ENCODE measurements around the gene MFSD2B.

- TF ChIP-seq CTCF (IDR thresholded peaks at IDR 0.05; ENCODE audit: insufficient read depth, low read length, poor library complexity, severe bottlenecking) (no peak), EZH2phosphoT487 (conservative IDR thresholded peaks at IDR 0.05; ENCODE audit: low read length) (no peak)
These were observed 37.8 kb downstream of the MFSD2B start for GRCh38 chr2:24047703-24048033.

Measured in SU-DHL-6 (cell line).